Activated CD8-positive, alpha-beta T cell treated with anti-CD3 and anti-CD28 coated beads for 36 hours (primary cell): ENCODE data around the gene ODAM. TPM values are rescaled to one million over a fixed set of nuclear protein-coding genes. Genes with fewer than 3 reads are reported as not detected.

ENCODE experiments used
- ATAC-seq: fragments of 200-7000 bp; cut with Tn5 transposase; one replicate; pipeline ENCODE4 v1.10.0; 2021; ENCODE audit warnings: mild to moderate bottlenecking, moderate library complexity
- CTCF ChIA-PET: fragments of 350-600 bp; sonication (Branson Sonifier 250); formaldehyde crosslinking; loops from one replicate; lab custom pipeline; 2021; ENCODE audit warnings: antibody characterized with exemption; lab: Charles Lee
- POLR2A ChIA-PET: fragments of 350-600 bp; sonication (Branson Sonifier 250); formaldehyde crosslinking; loops from one replicate; lab custom pipeline; 2021; ENCODE audit warnings: antibody characterized with exemption; lab: Charles Lee
- DNase-seq: peaks from one replicate; pipeline ENCODE4 v3.0.0-alpha.2; 2020
- H3K27ac Mint-ChIP-seq: one replicate; pipeline ENCODE4 v1.8.0; 2021; ENCODE audit warnings: mild to moderate bottlenecking, mixed read lengths
- H3K27me3 Mint-ChIP-seq: one replicate; pipeline ENCODE4 v1.8.0; 2021; ENCODE audit warnings: mixed read lengths
- H3K36me3 Mint-ChIP-seq: one replicate; pipeline ENCODE4 v1.8.0; 2021; ENCODE audit warnings: low read depth, mixed read lengths
- H3K4me1 Mint-ChIP-seq: one replicate; pipeline ENCODE4 v1.8.0; 2021; ENCODE audit warnings: low read depth, mixed read lengths
- H3K4me3 Mint-ChIP-seq: one replicate; pipeline ENCODE4 v1.8.0; 2021; ENCODE audit warnings: mild to moderate bottlenecking, moderate library complexity, mixed read lengths
- H3K9me3 Mint-ChIP-seq: one replicate; pipeline ENCODE4 v1.8.0; 2021; ENCODE audit warnings: mixed read lengths
- CTCF ChIP-seq: fragments of 200-600 bp; IDR thresholded peaks from one replicate; pipeline ENCODE4 v1.8.0; 2022; ENCODE audit warnings: antibody characterized with exemption, mild to moderate bottlenecking
- intact Hi-C: fragments of 100-400 bp; cut with micrococcal nuclease; formaldehyde crosslinking; loops from one replicate; pipeline ENCODE4 v1.10.0; 2022
- total RNA-seq, 2 experiments: library from RNA; stranded (reverse); gene quantifications; one replicate each; pipeline ENCODE4 v1.2.3, GENCODE V29; 2021

The ODAM gene
- total RNA-seq, 2 experiments from 2014 or later = not detected

GRCh38 chr4:70243091-70243490 lies 47.6 kb downstream of the ODAM start:
- H3K27me3 Mint-ChIP-seq = no peaks in the 10 kb centered on the region
- H3K4me3 Mint-ChIP-seq = no peak overlapping the region
- H3K9me3 Mint-ChIP-seq = no peaks in the 10 kb centered on the region
- H3K27ac Mint-ChIP-seq = no peak overlapping the region
- intact Hi-C loops = no loop called here
- CTCF ChIA-PET = interaction anchor here (0.7 kb wide), 1 partner anchor 12 kb away, joined by 3 read pairs; no protein-coding TSS in a partner anchor
- no peaks in the 10 kb centered on the region for H3K4me1 Mint-ChIP-seq
- TF ChIP-seq CTCF = no peak
- no peaks in the 10 kb centered on the region for H3K36me3 Mint-ChIP-seq
- POLR2A ChIA-PET = no interaction called here
- no peak for DNase-seq
- no peak for ATAC-seq

- no peaks in the 10 kb centered on the region for H3K27me3 Mint-ChIP-seq
Observed at GRCh38 chr4:70251250-70251944, 55.9 kb downstream of the ODAM start.

GRCh38 chr4:70251945-70252277 lies 56.4 kb downstream of the ODAM start:
- POLR2A ChIA-PET = no interaction called here
- TF ChIP-seq CTCF = no peak
- DNase-seq (no peak), ATAC-seq (no peak)
- H3K36me3 Mint-ChIP-seq = no peaks in the 10 kb centered on the region
- CTCF ChIA-PET = no interaction called here
- no peaks in the 10 kb centered on the region for H3K9me3 Mint-ChIP-seq
- no peak overlapping the region for H3K4me3 Mint-ChIP-seq
- intact Hi-C loops = no loop called here
- no peaks in the 10 kb centered on the region for H3K4me1 Mint-ChIP-seq
- no peaks in the 10 kb centered on the region for H3K27me3 Mint-ChIP-seq
- no peak overlapping the region for H3K27ac Mint-ChIP-seq

More at GRCh38 chr4:70251250-70251944, 55.9 kb downstream of the ODAM start:
- intact Hi-C loops = no loop called here
- POLR2A ChIA-PET = no interaction called here
- H3K36me3 Mint-ChIP-seq = no peaks in the 10 kb centered on the region
- CTCF ChIA-PET = no interaction called here
- H3K27ac Mint-ChIP-seq = no peak overlapping the region
- H3K4me1 Mint-ChIP-seq = no peaks in the 10 kb centered on the region
- DNase-seq (no peak), ATAC-seq (no peak)
- no peak overlapping the region for H3K4me3 Mint-ChIP-seq
- H3K9me3 Mint-ChIP-seq = no peaks in the 10 kb centered on the region
- TF ChIP-seq CTCF = no peak

Other genes starting within 250 kb of the ODAM start
- not detected for gene CSN2, start 230.0 kb upstream of the ODAM start, total RNA-seq
- not detected for gene STATH, start 199.8 kb upstream of the ODAM start, total RNA-seq
- gene HTN3, start 167.3 kb upstream of the ODAM start, total RNA-seq = not detected
- not detected for gene HTN1, start 145.3 kb upstream of the ODAM start, total RNA-seq
- gene PRR27, start 41.5 kb upstream of the ODAM start, total RNA-seq = not detected
- not detected for gene FDCSP, start 30.4 kb downstream of the ODAM start, total RNA-seq
- gene CSN3, start 46.9 kb downstream of the ODAM start, total RNA-seq = not detected
- gene CABS1, start 139.3 kb downstream of the ODAM start, total RNA-seq = not detected
- not detected for gene SMR3A, start 165.0 kb downstream of the ODAM start, total RNA-seq
- gene SMR3B, start 187.4 kb downstream of the ODAM start, total RNA-seq = not detected
- gene OPRPN, start 202.2 kb downstream of the ODAM start, total RNA-seq = not detected